Right forelimb (tissue), 1 donor: ENCODE measurements around the gene KLHL40.

Experiments used
- DNase-seq: peaks from one replicate; pipeline ENCODE4 v3.0.0-alpha.2; 2018

Gene KLHL40

GRCh38 chr3:42728056-42728455, 42.7 kb downstream of the KLHL40 start:
- DNase-seq = no peak

GRCh38 chr3:42728668-42729364, 43.5 kb downstream of the KLHL40 start:
- DNase-seq = no peak

GRCh38 chr3:42729404-42730145, 44.2 kb downstream of the KLHL40 start:
- no peak for DNase-seq

- DNase-seq = no peak
Measured at GRCh38 chr3:42730294-42730693, 45.0 kb downstream of the KLHL40 start.

GRCh38 chr3:42730706-42731420, 45.5 kb downstream of the KLHL40 start:
- no peak for DNase-seq

GRCh38 chr3:42731476-42732195, 46.3 kb downstream of the KLHL40 start:
- no peak for DNase-seq

- DNase-seq = no peak
Measured at GRCh38 chr3:42732196-42732828, 47.0 kb downstream of the KLHL40 start.

- DNase-seq = no peak
Measured at GRCh38 chr3:42732829-42733459, 47.6 kb downstream of the KLHL40 start.

- no peak for DNase-seq
Measured at GRCh38 chr3:42733501-42734262, 48.3 kb downstream of the KLHL40 start.

GRCh38 chr3:42734263-42734860, 49.0 kb downstream of the KLHL40 start:
- no peak for DNase-seq

GRCh38 chr3:42735019-42735418, 49.7 kb downstream of the KLHL40 start:
- no peak for DNase-seq

GRCh38 chr3:42735615-42736014, 50.3 kb downstream of the KLHL40 start:
- DNase-seq = no peak

GRCh38 chr3:42736081-42736480, 50.7 kb downstream of the KLHL40 start:
- no peak for DNase-seq

GRCh38 chr3:42736531-42736930, 51.2 kb downstream of the KLHL40 start:
- DNase-seq = no peak

GRCh38 chr3:42739401-42740158, 54.2 kb downstream of the KLHL40 start:
- DNase-seq = no peak

GRCh38 chr3:42741796-42742195, 56.5 kb downstream of the KLHL40 start:
- no peak for DNase-seq
